C1 segment of cervical spinal cord (tissue), 14 donors: ENCODE results near the gene CBLIF.
"Not testable (repeated sequence)": the region's sequence is repeated elsewhere in the genome, so short reads cannot be mapped to it uniquely, and the experiment has no call there.

Experiments
- DNase-seq, 14 donors: peaks; one replicate each; lab custom pipeline; 2025; lab: John Stamatoyannopoulos, UW

CBLIF gene

DNA sequence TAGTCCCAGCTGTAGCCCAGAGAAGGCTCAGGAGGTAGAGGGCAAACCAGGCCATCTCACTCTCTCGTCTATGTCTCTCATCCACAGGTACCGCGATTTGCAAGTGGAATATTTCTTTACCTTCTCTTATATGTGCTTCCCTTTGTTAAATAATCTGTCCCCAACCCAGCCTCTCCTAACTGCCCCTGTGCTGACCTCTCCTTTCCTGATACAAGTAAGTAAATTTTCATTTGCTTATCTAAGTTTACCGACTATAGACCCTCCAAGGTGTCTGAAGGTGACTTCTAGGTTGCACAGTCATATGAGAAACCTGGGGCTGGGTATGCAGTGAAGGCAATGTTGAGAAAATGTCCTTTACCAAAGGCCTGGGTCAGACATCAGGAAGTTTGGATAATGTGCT, at the start of gene CBLIF:
Gene CBLIF (minus strand): TSS at position 101 of the 400 bp plus-strand sequence. CDS start 46 bp downstream, at position 55.
- no peak for DNase-seq

GRCh38 chr11:59894616-59895015, 49.3 kb upstream of the CBLIF start:
- DNase-seq, result no peak

GRCh38 chr11:59891781-59892181, 46.5 kb upstream of the CBLIF start:
- DNase-seq, result no peak

DNA sequence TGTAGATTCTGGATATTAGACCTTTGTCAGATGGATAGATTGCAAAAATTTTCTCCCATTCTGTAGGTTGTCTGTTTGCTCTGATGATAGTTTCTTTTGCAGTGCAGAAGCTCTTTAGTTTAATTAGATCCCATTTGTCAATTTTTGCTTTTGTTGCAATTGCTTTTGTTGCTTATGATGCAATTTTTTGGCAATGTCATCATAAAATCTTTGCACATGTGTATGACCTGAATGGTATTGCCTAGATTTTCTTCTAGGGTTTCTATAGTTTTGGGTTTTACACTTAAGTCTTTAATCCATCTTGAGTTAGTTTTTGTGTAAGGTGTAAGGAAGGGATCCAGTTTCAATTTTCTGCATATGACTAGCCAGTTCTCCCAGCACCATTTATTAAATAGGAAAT, 41.9 kb upstream of the CBLIF start:
- not testable (repeated sequence) for DNase-seq

GRCh38 chr11:59883597-59883996, 38.3 kb upstream of the CBLIF start:
- no peak for DNase-seq

- DNase-seq, result no peak
Observed at GRCh38 chr11:59879567-59879966, 34.3 kb upstream of the CBLIF start.

GRCh38 chr11:59878575-59878974, 33.3 kb upstream of the CBLIF start, which contains the start of gene OOSP3:
OOSP3 (plus strand) TSS chr11:59878782; CDS start chr11:59878809, 27 bp downstream.
- DNase-seq, result no peak

DNA sequence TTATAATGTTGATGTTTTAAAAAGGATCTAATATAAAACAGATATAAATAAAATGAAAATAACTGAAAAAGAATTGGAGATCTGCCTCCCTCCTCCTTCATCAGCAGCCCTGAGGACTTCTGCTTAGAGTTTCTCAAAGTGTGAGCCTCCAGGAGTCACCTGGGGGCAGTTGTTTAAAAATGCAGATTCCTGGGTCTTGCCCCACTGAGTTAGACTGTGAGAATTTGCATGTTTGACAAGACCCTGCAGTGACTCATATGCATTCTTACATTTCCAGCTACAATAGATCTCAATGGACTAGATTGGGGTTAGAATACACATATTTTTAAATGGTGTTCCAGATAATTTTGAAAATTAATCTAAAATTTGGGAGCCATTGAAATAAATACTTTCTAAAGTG, 32.5 kb upstream of the CBLIF start:
- DNase-seq, result no peak

DNA sequence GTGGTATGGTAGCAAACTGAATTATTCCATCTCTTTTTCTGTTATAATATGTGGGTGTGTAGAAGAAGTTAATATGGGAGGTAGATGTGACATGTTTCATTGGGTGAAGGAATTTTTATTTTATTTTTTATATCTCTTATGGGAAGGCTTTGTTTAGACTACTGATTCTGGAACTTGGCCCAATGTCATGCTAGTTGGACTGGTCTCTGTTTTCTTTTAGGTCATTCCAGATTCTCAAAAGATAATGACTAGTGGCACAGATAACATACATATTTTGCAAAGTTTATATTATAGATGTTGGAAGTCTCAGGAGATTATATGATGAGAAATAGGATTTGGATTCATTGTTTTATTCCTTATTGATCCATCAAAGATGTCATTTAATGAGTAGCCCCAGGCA, 32.0 kb upstream of the CBLIF start:
- DNase-seq, result no peak

DNA sequence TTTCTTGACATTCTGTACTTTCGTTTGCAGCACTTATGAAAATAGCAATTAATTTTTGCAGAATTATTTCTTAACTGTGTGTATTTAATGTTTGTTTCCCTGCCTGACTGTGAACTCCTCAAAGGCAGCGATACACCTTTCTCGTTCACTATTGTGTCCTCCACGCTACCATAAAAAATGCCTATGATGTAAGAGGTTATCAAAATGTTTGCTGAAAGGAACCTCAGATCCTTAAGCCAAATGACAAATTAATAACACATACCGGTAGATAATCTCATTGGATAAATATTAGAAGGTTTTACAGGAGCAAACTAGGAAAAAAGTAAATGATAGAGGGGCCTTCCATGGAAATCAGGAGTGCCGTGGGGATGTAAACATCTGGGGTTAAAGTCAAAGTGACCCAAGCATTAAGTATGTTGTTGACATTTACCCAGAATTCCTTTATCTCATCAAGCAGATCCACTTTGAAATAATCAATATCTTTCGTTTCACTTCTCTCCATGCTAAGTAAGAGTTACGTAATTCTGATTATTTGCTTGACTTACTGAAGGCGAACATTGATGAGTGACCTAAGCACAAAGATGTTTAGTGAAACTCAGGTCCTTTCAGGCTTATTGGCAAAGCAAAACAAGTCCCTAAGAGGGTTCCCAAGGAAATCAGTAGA, 30.7 kb upstream of the CBLIF start:
- no peak for DNase-seq

GRCh38 chr11:59872076-59872475, 26.8 kb upstream of the CBLIF start:
- DNase-seq, result no peak

DNA sequence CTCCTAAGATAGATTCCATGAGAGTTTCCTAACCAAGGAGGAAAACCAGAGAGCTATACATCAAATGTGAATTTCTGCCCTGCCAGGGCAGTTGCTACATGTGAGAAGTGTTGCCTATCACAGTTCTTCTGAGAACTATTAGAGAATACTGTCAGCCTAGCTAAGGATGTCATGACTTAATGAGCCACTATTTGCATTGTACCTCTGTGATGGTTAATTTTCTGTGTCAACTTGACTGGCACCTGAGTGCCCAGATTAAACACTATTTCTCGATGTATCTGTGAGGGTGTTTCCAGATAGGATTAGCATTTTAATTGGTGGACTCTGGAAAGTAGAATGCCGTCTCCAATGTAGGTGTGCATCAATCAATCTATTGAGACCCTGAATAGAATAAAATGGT, 22.6 kb upstream of the CBLIF start:
- no peak for DNase-seq

GRCh38 chr11:59866836-59867235, 21.5 kb upstream of the CBLIF start:
- DNase-seq, result no peak

DNA sequence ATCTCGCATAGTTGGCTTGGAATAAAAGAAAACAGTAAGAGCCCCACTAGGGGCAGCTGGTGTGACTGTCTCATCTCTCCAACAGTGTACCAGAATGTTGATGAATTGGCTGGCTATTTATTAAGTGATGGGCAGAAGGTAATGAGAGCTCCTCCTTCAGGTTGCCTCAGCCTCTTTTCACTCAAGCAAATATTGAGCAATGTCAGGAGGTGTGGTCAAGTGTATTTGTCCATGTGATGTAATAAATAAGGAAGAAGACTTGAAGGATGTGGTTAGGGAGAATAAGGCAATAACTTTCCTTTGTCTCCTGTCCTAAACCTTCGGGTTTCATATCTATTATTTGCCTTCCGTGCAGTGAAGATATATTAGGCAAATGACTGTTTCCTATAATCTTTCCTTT, 21.1 kb upstream of the CBLIF start, which contains the start of gene TCN1:
Gene TCN1 (minus strand): TSS at position 91 of the 400 bp plus-strand sequence. CDS start 17 bp downstream, at position 74.
- DNase-seq, result no peak

- no peak for DNase-seq
Observed at GRCh38 chr11:59865031-59865430, 19.7 kb upstream of the CBLIF start.

DNA sequence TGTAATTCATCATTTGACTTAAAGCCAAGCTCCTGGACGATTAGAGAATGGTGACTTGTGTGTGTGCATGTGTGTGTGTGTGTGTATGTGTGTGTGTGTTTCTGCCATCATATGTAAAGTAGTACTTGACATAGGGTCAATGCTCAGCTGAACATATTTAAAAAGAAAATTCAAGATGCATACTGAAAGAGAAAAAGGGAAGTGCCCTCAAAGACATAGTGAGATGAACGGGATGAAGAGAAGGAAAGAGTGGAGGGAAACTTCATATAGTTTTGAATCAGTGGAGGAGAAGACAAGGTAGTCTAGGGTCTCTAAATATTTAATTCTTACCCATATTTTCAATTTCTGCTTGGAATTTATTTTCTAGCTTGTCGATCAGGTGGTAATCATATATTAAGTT, 17.0 kb upstream of the CBLIF start:
- no peak for DNase-seq

DNA sequence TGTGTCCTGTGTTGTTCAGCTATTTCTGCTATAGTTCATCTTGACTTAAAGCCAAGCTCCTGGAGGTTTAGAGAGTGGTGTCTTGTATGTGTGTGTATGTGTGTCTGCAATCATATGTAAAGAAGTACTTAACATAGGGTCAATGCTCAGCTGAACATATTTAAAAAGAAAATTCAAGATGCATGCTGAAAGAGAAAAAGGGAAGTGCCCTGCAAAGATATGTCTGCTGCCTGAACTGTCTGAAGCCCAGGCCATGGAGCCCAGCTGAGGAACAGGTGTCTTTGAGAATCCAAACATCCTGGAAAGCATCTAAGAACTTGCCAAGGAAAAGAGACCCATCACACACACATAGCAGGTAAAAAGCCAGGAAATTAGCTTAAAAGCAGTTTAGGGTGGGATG, 14.4 kb upstream of the CBLIF start:
- no peak for DNase-seq

DNA sequence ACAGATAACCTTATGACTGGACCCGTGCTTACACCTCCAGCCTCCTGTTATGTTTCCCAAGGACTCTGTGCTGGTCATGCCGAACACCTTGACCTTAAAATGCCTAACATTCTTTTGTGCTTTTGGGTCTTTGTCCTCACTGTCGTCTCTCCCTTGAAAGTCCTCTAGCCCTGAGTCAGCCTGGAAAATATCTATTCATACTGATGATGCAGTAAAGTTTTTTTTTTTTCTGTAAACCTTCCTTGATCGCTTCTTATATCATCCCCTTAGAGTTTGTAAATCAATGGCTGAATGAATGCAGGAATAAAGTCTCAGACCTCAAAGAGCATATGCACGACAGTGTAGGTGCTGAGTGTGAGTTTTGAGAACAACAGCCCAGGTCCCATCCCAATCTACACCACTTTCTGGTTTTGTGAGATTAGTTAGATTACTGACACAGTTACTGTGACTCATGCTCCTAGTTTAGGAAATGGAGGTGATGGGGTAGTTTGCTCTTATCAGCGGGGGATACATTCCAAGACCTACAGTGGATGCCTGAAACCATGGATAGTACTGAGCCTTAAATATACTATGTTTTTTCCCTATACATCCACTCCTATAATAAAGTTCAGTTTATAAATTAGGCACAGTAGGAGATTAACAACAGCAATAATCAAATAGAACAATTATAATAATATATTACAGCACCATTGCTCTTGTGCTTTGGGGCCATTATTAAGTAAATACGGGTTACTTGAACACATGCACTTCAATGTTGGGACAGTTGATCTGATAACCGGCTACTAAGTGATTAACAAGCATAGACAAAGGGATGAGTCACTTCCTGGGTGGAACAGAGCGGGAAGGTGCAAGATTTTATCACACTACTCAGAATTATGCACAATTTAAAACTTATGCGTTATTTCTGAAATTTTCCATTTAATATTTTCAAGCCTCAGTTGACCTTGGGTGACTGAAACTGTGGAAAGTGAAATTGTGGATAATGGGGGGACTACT, 12.4 kb upstream of the CBLIF start:
- DNase-seq, result no peak

GRCh38 chr11:59854871-59855270, 9.6 kb upstream of the CBLIF start:
- DNase-seq, result no peak

DNA sequence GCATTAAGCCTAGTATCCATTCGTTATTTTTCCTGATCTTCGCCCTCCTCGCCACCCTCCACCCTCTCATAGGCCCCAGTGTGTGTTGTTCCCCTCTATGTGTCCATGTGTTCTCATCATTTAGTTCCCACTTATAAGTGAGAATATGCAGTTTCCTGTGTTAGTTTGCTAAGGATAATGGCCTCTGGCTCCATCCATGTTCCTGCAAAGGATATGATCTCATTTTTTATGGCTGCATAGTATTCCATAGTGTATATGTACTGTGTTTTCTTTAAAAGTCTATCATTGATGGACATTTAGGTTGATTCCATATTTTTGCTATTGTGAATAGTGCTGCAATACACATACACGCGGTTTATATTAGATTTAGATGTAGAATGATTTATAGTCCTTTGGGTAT, 6.1 kb upstream of the CBLIF start:
- DNase-seq, result not testable (repeated sequence)

DNA sequence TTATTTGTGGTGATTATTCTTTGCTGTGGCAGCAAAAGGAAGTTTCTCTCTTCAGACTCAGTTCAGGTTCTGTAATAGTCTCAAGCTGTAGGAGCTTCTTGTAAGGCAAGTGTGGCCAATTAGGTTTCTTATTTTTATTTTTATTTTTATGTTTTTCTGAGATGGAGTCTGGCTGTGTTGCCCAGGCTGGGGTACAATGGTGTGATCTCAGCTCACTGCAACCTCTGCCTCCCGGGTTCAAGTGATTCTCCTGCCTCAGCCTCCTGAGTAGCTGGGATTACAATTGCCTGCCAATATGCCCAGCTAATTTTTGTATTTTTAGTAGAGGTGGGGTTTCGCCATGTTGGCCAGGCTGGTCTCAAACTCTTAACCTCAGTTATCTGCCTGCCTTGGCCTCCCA, 4.3 kb upstream of the CBLIF start:
- not testable (repeated sequence) for DNase-seq

DNA sequence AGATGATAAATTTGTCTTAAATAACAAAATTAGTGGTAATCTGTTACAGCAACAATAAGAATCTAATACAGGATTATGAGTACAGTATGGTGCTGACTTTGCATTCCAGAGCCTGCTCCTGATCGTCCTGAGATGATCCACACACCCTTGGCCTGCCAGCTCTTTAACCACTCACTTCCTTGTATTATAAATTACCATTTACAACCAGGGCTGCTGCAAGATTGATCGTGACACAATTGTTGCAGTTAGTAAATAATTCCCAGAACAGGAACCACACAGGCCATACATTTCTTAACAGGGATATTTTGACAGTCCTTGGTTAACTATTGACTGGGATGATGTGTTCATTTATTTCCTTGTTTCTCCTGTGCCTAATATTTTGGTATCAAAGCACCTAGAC, 3.8 kb upstream of the CBLIF start:
- no peak for DNase-seq

- not testable (repeated sequence) for DNase-seq
Observed at GRCh38 chr11:59848439-59848838, 3.1 kb upstream of the CBLIF start.
